ENCODE data around the gene KLHL3.

KLHL3 gene

GRCh38 chr5:137572042-137572695 lies 163.7 kb downstream of the KLHL3 start:
- DNase-seq: no peak

DNA sequence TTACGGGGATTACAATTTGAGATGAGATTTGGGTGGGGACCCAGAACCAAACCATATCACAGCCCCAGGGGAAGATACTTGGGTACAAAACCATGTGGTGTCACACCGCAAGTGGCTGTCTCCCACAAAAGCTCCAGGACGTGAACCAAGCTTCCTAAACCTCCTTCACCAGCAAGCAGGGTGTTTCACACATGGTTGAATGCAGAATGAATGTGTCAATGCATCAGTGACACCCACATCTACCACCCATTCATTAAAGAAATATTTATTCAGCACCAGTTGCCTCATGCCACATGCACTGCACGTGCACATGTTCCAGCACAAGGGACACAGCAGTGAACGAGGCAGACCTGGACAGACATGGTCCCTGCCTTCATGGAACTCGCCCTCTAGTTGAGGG lies 165.8 kb downstream of the KLHL3 start:
- DNase-seq: no peak
